Mesothelial cell of epicardium (in vitro differentiated cells): Measurements from ENCODE around the gene CPXM2. TPM values are rescaled to one million over a fixed set of nuclear protein-coding genes. Genes with fewer than 3 reads are reported as not detected.

Experiments used
- DNase-seq, 2 experiments: peaks; one replicate each; pipeline ENCODE4 v3.0.0; 2021; ENCODE audit warnings: low spot score in 2 of 2; ENCODE audit not compliant: unreplicated experiment in 2 of 2
- H3K27ac Mint-ChIP-seq: 2 replicates; pipeline ENCODE4 v1.8.0; 2021; ENCODE audit warnings: mixed read lengths
- H3K27me3 Mint-ChIP-seq: 2 replicates; pipeline ENCODE4 v1.8.0; 2021; ENCODE audit warnings: low read depth, mixed read lengths
- H3K36me3 Mint-ChIP-seq: 2 replicates; pipeline ENCODE4 v1.8.0; 2021; ENCODE audit warnings: mixed read lengths
- H3K4me1 Mint-ChIP-seq: 2 replicates; pipeline ENCODE4 v1.8.0; 2021; ENCODE audit warnings: mixed read lengths
- H3K4me3 Mint-ChIP-seq: 2 replicates; pipeline ENCODE4 v1.8.0; 2021; ENCODE audit warnings: mild to moderate bottlenecking, moderate library complexity, mixed read lengths
- H3K9me3 Mint-ChIP-seq: 2 replicates; pipeline ENCODE4 v1.8.0; 2021; ENCODE audit warnings: mixed read lengths
- total RNA-seq: library from RNA; stranded (reverse); gene quantifications from 3 replicates; pipeline ENCODE4 v1.2.1, GENCODE V29; 2021
- TF ChIP-seq, protein P1 (sequence below): fragments of 200-600 bp; sonication (generic); IDR thresholded peaks from one replicate; pipeline ENCODE4 v1.5.0; 2021; ENCODE audit warnings: antibody characterized with exemption; ENCODE audit not compliant: unreplicated experiment

CPXM2 gene
- total RNA-seq, 1 donor from 2014 or later = 0.92 TPM

- Mint-ChIP-seq H3K36me3 (no peaks in the 10 kb centered on the region), H3K27ac (no peak overlapping the region), H3K4me1 (peaks cover 34% of the 10 kb centered on the region), H3K27me3 (peaks cover 65% of the 10 kb centered on the region), H3K4me3 (no peak overlapping the region), H3K9me3 (peaks cover 3% of the 10 kb centered on the region)
- no peak for DNase-seq
- TF ChIP-seq, protein P1, sequence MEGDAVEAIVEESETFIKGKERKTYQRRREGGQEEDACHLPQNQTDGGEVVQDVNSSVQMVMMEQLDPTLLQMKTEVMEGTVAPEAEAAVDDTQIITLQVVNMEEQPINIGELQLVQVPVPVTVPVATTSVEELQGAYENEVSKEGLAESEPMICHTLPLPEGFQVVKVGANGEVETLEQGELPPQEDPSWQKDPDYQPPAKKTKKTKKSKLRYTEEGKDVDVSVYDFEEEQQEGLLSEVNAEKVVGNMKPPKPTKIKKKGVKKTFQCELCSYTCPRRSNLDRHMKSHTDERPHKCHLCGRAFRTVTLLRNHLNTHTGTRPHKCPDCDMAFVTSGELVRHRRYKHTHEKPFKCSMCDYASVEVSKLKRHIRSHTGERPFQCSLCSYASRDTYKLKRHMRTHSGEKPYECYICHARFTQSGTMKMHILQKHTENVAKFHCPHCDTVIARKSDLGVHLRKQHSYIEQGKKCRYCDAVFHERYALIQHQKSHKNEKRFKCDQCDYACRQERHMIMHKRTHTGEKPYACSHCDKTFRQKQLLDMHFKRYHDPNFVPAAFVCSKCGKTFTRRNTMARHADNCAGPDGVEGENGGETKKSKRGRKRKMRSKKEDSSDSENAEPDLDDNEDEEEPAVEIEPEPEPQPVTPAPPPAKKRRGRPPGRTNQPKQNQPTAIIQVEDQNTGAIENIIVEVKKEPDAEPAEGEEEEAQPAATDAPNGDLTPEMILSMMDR = no peak
These were observed 18.3 kb upstream of the CPXM2 start for GRCh38 chr10:123909866-123910265.

DNA sequence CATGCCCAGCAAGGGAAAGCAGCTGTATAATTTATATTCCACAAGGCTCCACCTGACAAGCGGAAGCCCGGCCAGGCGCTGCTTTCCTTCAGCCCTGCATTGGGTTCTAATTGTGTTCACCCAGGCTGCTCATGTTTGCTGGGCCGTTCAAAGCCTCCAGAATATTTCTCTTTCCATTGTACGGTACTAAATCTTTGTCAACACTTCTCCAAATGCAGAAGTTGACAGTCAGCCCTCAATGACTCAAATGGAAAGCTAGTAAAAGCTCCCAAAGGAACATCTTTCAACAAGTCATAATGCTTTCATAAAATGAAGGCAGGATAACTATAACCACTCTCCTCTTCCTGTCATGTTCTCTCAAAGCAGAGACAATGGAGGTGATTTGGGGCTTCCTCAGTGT is 17.8 kb upstream of the CPXM2 start:
- Mint-ChIP-seq H3K27ac (no peak overlapping the region), H3K27me3 (peaks cover 66% of the 10 kb centered on the region)

GRCh38 chr10:123908379-123908778 is 16.8 kb upstream of the CPXM2 start:
- TF ChIP-seq, protein P1 = no peak
- Mint-ChIP-seq H3K4me1 (peaks cover 25% of the 10 kb centered on the region), H3K27me3 (peaks cover 75% of the 10 kb centered on the region)

More for the DNA sequence above, 17.8 kb upstream of the CPXM2 start:
- Mint-ChIP-seq H3K4me3 (no peak overlapping the region), H3K4me1 (peaks cover 31% of the 10 kb centered on the region), H3K9me3 (peaks cover 3% of the 10 kb centered on the region), H3K36me3 (no peaks in the 10 kb centered on the region)
- TF ChIP-seq, protein P1 = no peak
- no peak for DNase-seq

DNA sequence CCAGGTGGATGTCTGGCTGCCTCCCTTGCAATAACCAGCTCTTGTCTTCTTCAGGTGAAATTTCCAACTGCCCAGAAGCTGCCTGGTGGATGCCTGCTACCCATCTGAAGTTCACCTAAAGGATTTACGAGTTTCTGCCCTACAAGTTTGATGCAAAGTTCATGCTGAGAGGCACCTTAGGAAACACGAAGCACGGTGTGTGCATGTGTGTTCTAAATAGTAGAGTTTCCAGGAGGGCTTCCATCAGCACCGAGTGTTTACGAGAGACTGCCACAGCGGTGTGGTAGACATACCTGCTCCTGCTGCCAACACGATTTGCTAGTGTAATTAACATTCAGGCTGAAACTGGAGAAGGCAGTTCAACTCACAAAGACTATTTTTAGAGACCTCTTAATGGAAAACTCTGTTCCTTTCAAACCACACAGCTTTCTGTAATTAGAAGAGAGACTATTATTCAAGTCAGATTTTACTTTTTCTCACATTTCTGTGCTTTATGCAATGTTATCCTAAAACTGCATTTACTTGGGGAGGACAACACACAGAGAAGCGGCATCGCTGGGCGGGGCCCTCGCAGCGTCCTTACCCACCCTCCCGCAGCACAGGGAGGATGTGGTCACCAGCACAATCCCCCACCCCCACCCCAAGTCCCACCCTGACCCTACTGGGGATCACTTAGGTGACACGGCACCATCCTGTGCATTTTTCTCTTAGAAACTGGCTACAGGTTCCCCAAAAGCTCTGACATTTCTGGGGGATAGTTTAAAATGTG is 15.5 kb upstream of the CPXM2 start:
- no peak overlapping the region for H3K4me3 Mint-ChIP-seq

More at GRCh38 chr10:123908379-123908778, 16.8 kb upstream of the CPXM2 start:
- peaks cover 3% of the 10 kb centered on the region for H3K9me3 Mint-ChIP-seq
- H3K4me3 Mint-ChIP-seq = no peak overlapping the region
- no peaks in the 10 kb centered on the region for H3K36me3 Mint-ChIP-seq
- DNase-seq = no peak
- no peak overlapping the region for H3K27ac Mint-ChIP-seq

DNA sequence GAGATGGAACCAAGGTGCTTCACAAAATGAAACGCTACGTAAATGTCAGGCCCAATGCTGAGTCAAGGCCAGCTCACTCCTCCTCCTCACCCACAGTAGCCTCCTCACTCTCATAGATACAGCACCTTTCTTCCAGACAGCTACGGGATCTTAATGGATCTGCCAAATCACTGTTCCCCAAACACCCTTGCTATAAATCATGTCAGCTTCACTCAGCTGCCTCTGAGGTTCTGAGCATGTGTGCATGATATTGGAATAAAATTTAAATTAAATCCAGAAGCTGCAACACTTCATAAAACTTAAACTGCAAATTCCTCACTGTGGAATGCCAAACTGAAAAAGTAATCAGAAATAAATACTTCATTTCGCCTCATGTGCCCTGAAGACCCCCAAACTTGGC is 14.7 kb upstream of the CPXM2 start:
- H3K4me1 Mint-ChIP-seq = peaks cover 7% of the 10 kb centered on the region
- H3K9me3 Mint-ChIP-seq = peaks cover 3% of the 10 kb centered on the region
- H3K4me3 Mint-ChIP-seq = no peak overlapping the region
- peaks cover 78% of the 10 kb centered on the region for H3K27me3 Mint-ChIP-seq
- H3K27ac Mint-ChIP-seq = no peak overlapping the region
- TF ChIP-seq, protein P1 = no peak
- H3K36me3 Mint-ChIP-seq = no peaks in the 10 kb centered on the region
- DNase-seq = no peak

More for the DNA sequence above, 15.5 kb upstream of the CPXM2 start:
- TF ChIP-seq, protein P1 = no peak
- DNase-seq = no peak
- Mint-ChIP-seq H3K27ac (no peak overlapping the region), H3K27me3 (peaks cover 78% of the 10 kb centered on the region), H3K9me3 (peaks cover 3% of the 10 kb centered on the region), H3K36me3 (no peaks in the 10 kb centered on the region), H3K4me1 (peaks cover 14% of the 10 kb centered on the region)
